ENCODE measurements around the gene GABBR2. TPM values are rescaled to one million over a fixed set of nuclear protein-coding genes. Genes with fewer than 3 reads are reported as not detected.
A peak's percentile ranks its signal among the peaks of the same experiment; 100 is the strongest.

Gene GABBR2
- total RNA-seq, 1 experiment from 2014 or later, result not detected

- no peak overlapping the region for H3K27ac ChIP-seq (ENCODE audit: low read depth, low read length, poor library complexity, severe bottlenecking)
- CTCF ChIA-PET, result no interaction called here
- BruUV-seq (replicated peaks), result no TSS peak
- POLR2A ChIA-PET (ENCODE audit: low non-redundant PET), result no interaction called here
- H3K27me3 ChIP-seq (replicated peaks; ENCODE audit: insufficient read depth, low read depth, low read length, poor library complexity), result peaks cover 29% of the 10 kb centered on the region
- H3K36me3 ChIP-seq (ENCODE audit: insufficient read depth, low read length, poor library complexity, severe bottlenecking), result no peaks in the 10 kb centered on the region
- DNase-seq (ENCODE audit: low spot score), result peak; percentile 23
- TF ChIP-seq, protein P1, sequence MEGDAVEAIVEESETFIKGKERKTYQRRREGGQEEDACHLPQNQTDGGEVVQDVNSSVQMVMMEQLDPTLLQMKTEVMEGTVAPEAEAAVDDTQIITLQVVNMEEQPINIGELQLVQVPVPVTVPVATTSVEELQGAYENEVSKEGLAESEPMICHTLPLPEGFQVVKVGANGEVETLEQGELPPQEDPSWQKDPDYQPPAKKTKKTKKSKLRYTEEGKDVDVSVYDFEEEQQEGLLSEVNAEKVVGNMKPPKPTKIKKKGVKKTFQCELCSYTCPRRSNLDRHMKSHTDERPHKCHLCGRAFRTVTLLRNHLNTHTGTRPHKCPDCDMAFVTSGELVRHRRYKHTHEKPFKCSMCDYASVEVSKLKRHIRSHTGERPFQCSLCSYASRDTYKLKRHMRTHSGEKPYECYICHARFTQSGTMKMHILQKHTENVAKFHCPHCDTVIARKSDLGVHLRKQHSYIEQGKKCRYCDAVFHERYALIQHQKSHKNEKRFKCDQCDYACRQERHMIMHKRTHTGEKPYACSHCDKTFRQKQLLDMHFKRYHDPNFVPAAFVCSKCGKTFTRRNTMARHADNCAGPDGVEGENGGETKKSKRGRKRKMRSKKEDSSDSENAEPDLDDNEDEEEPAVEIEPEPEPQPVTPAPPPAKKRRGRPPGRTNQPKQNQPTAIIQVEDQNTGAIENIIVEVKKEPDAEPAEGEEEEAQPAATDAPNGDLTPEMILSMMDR (conservative IDR thresholded peaks at IDR 0.05; ENCODE audit: low read depth, low read length), result peak; percentile 62
- TF ChIP-seq EZH2 (IDR thresholded peaks at IDR 0.05; ENCODE audit: borderline replicate concordance, low read depth, low read length, poor library complexity, severe bottlenecking), result no peak
- H3K4me1 ChIP-seq (ENCODE audit: insufficient read depth, low read length, poor library complexity, severe bottlenecking), result no peaks in the 10 kb centered on the region
- no peaks in the 10 kb centered on the region for H3K9me3 ChIP-seq (ENCODE audit: low read depth, low read length, poor library complexity, severe bottlenecking)
- intact Hi-C loops (cut with micrococcal nuclease; ENCODE audit: unreplicated experiment), result no loop called here
- H3K4me3 ChIP-seq (ENCODE audit: low read depth, low read length, poor library complexity, severe bottlenecking), result no peak overlapping the region
Measured at GRCh38 chr9:98678244-98678842, 30.4 kb downstream of the GABBR2 start.

GRCh38 chr9:98673681-98674080 is 35.1 kb downstream of the GABBR2 start:
- Histone ChIP-seq H3K36me3 (ENCODE audit: insufficient read depth, low read length, poor library complexity, severe bottlenecking) (no peaks in the 10 kb centered on the region), H3K27ac (ENCODE audit: low read depth, low read length, poor library complexity, severe bottlenecking) (no peak overlapping the region), H3K4me1 (ENCODE audit: insufficient read depth, low read length, poor library complexity, severe bottlenecking) (no peaks in the 10 kb centered on the region), H3K27me3 (replicated peaks; ENCODE audit: insufficient read depth, low read depth, low read length, poor library complexity) (peaks cover 42% of the 10 kb centered on the region), H3K4me3 (ENCODE audit: low read depth, low read length, poor library complexity, severe bottlenecking) (no peak overlapping the region), H3K9me3 (ENCODE audit: low read depth, low read length, poor library complexity, severe bottlenecking) (no peaks in the 10 kb centered on the region)
- intact Hi-C loops (cut with micrococcal nuclease; ENCODE audit: unreplicated experiment), result no loop called here
- POLR2A ChIA-PET (ENCODE audit: low non-redundant PET), result no interaction called here
- no TSS peak for BruUV-seq (replicated peaks)
- CTCF ChIA-PET, result no interaction called here
- DNase-seq (ENCODE audit: low spot score), result no peak
- TF ChIP-seq, protein P1 (conservative IDR thresholded peaks at IDR 0.05; ENCODE audit: low read depth, low read length), result no peak
- no peak for TF ChIP-seq EZH2 (IDR thresholded peaks at IDR 0.05; ENCODE audit: borderline replicate concordance, low read depth, low read length, poor library complexity, severe bottlenecking)

DNA sequence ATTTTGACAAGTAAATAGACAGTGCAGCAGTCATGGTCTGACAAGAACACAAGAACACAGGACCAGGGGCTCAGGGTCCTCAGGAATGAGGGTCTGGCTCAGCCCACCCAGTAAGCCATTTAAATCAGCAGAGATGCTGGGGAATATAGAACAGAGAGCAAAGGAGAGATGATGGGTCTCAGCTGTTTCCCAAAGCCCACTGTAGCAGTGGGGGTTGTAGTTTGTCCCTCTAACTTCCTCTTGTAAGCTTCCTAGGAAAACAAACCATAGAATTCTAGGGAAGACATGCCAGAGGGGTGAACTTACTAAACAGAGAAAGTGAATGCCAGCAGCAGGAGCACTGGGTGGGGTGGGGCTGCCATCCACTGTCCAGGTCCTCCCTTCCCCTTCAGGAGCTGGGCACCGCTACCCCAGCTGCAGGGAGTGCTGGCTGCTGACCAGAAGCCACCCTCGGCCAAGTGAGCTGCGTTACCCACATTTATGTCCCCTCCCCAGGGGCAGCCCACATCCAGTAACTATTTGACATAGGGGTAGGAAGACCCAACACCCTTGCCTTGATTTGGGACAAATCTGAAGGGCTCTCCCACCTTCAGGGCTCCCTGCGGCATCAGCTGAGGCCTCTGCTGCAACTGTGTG is 41.6 kb downstream of the GABBR2 start:
- ChIA-PET CTCF (no interaction called here), POLR2A (ENCODE audit: low non-redundant PET) (no interaction called here)
- no peak for DNase-seq (ENCODE audit: low spot score)
- H3K4me1 ChIP-seq (ENCODE audit: insufficient read depth, low read length, poor library complexity, severe bottlenecking), result no peaks in the 10 kb centered on the region
- intact Hi-C loops (cut with micrococcal nuclease; ENCODE audit: unreplicated experiment), result no loop called here
- no peak for TF ChIP-seq EZH2 (IDR thresholded peaks at IDR 0.05; ENCODE audit: borderline replicate concordance, low read depth, low read length, poor library complexity, severe bottlenecking)
- TF ChIP-seq, protein P1 (conservative IDR thresholded peaks at IDR 0.05; ENCODE audit: low read depth, low read length), result no peak
- H3K9me3 ChIP-seq (ENCODE audit: low read depth, low read length, poor library complexity, severe bottlenecking), result no peaks in the 10 kb centered on the region
- H3K27me3 ChIP-seq (replicated peaks; ENCODE audit: insufficient read depth, low read depth, low read length, poor library complexity), result peaks cover 6% of the 10 kb centered on the region
- no TSS peak for BruUV-seq (replicated peaks)
- no peak overlapping the region for H3K27ac ChIP-seq (ENCODE audit: low read depth, low read length, poor library complexity, severe bottlenecking)
- no peak overlapping the region for H3K4me3 ChIP-seq (ENCODE audit: low read depth, low read length, poor library complexity, severe bottlenecking)
- H3K36me3 ChIP-seq (ENCODE audit: insufficient read depth, low read length, poor library complexity, severe bottlenecking), result no peaks in the 10 kb centered on the region

Data from A673 (cell line).